K562 (cell line): Measurements from ENCODE around the gene CACNA1I. TPM values are rescaled to one million over a fixed set of nuclear protein-coding genes. Genes with fewer than 3 reads are reported as not detected.

Experiments used
- ATAC-seq: fragments of 200-7000 bp; cut with Tn5 transposase; 3 replicates; pipeline ENCODE4 v1.9.1; 2020; ENCODE audit warnings: moderate library complexity
- BruUV-seq: library from RNA; stranded (reverse); fragments of 400-500 nt; replicated peaks from 2 replicates; lab custom pipeline; 2021; lab: Mats Ljungman, UMichigan
- CTCF ChIA-PET: fragments of 300-600 bp; formaldehyde crosslinking; extraction: SDS; loops from one replicate; lab custom pipeline; 2021; ENCODE audit warnings: low intra/inter-chr PET ratio; lab: Yijun Ruan, JAX
- POLR2A ChIA-PET: fragments of 300-600, 350-650 bp; sonication (Branson Sonifier 250); formaldehyde crosslinking; extraction: SDS; loops from one replicate; lab custom pipeline; 2021; ENCODE audit warnings: antibody characterized with exemption, inconsistent platforms; lab: Yijun Ruan, JAX
- DNase-seq, 4 experiments: peaks; one replicate each; pipeline versions ENCODE4 v3.0.0 to v3.0.0-alpha.2; 2011 to 2018; ENCODE audit warnings: low spot score in 3 of 4, mixed read lengths in 3 of 4; ENCODE audit errors: extremely low read depth in 1 of 4
- FAIRE-seq: peaks from 2 replicates; lab custom pipeline; 2011; peaks lifted over from hg19 to GRCh38; lab: Jason Lieb, UNC
- H2AFZ ChIP-seq: 2 replicates; pipeline ENCODE4 v1.6.0; 2011; ENCODE audit warnings: low read depth, low read length, control low read depth, inconsistent platforms
- H3K27ac ChIP-seq: fragments of 200-600 bp; 3 replicates; pipeline ENCODE4 v1.8.0; 2011; ENCODE audit warnings: low read depth, mild to moderate bottlenecking, control low read depth, inconsistent platforms, low read length, moderate library complexity, mixed read lengths; ENCODE audit errors: extremely low read depth
- H3K27me3 ChIP-seq, 2 experiments: fragments of 300-600 bp in 1 of 2; 2 replicates in 1 of 2; 3 replicates in 1 of 2; pipeline versions ENCODE4 v1.6.0 to v1.8.0; 2011; ENCODE audit warnings: inconsistent platforms in 2 of 2, low read length in 2 of 2, mild to moderate bottlenecking in 1 of 2, mixed read lengths in 1 of 2, moderate library complexity in 1 of 2; ENCODE audit not compliant: control insufficient read depth in 2 of 2, insufficient read depth in 2 of 2
- H3K36me3 ChIP-seq: fragments of 300-600 bp; 3 replicates; pipeline ENCODE4 v1.8.0; 2011; ENCODE audit warnings: mild to moderate bottlenecking, low read length, inconsistent platforms; ENCODE audit not compliant: control insufficient read depth, insufficient read depth
- H3K4me1 ChIP-seq, 2 experiments: fragments of 200-600 bp in 1 of 2; replicated peaks in 1 of 2; 2 replicates in 1 of 2; 3 replicates in 1 of 2; pipeline versions ENCODE4 v1.5.1 to v1.8.0; 2011; ENCODE audit warnings: inconsistent platforms in 2 of 2, low read length in 2 of 2, mild to moderate bottlenecking in 1 of 2, mixed read lengths in 1 of 2, moderate library complexity in 1 of 2; ENCODE audit not compliant: control insufficient read depth in 2 of 2, insufficient read depth in 2 of 2
- H3K4me2 ChIP-seq: 2 replicates; pipeline ENCODE4 v1.6.1; 2011; ENCODE audit warnings: low read length, control low read depth, inconsistent platforms, mixed read lengths; ENCODE audit not compliant: insufficient read depth
- H3K4me3 ChIP-seq: fragments of 200-600 bp; sonication (generic), shearing (Covaris generic); 2 replicates; pipeline ENCODE4 v1.5.1; 2016; ENCODE audit warnings: control low read depth, inconsistent platforms
- H3K79me2 ChIP-seq: fragments of 200-600 bp; 3 replicates; pipeline ENCODE4 v1.8.0; 2011; ENCODE audit warnings: low read length, inconsistent platforms; ENCODE audit not compliant: control insufficient read depth, insufficient read depth
- H3K9ac ChIP-seq, 2 experiments: 2 replicates each; pipeline versions ENCODE4 v1.6.0 to v1.6.1; 2011; ENCODE audit warnings: low read depth in 2 of 2, low read length in 2 of 2, control low read depth in 1 of 2, inconsistent platforms in 1 of 2, mild to moderate bottlenecking in 1 of 2, mixed read lengths in 1 of 2; ENCODE audit not compliant: insufficient read depth in 1 of 2
- H3K9me1 ChIP-seq: one replicate; pipeline ENCODE4 v1.6.0; 2011; ENCODE audit warnings: inconsistent platforms, mild to moderate bottlenecking, low read length, moderate library complexity; ENCODE audit not compliant: control insufficient read depth, insufficient read depth
- H3K9me3 ChIP-seq: replicated peaks from 2 replicates; pipeline ENCODE4 v1.5.1; 2011; ENCODE audit warnings: low read depth, low read length, inconsistent platforms; ENCODE audit not compliant: control insufficient read depth, insufficient read depth
- H4K20me1 ChIP-seq: replicated peaks from 2 replicates; pipeline ENCODE4 v1.6.1; 2011; ENCODE audit warnings: low read length, inconsistent platforms, mixed read lengths; ENCODE audit not compliant: control insufficient read depth, insufficient read depth
- HNRNPK ChIP-seq: fragments of 200-400 bp; formaldehyde crosslinking; IDR thresholded peaks from one replicate; pipeline ENCODE4 v1.6.1; 2018; ENCODE audit warnings: mild to moderate bottlenecking, low read depth, low read length; ENCODE audit not compliant: poor library complexity, severe bottlenecking
- TAL1 ChIP-seq: fragments of 450-650 bp; IDR thresholded peaks from 2 replicates; pipeline ENCODE4 v1.6.1; 2016; ENCODE audit warnings: mild to moderate bottlenecking
- WHSC1 ChIP-seq: IDR thresholded peaks from one replicate; pipeline ENCODE4 v1.6.1; 2012; ENCODE audit warnings: low read length, control low read depth, inconsistent platforms
- ZBTB33 ChIP-seq: sonication (generic); formaldehyde crosslinking; IDR thresholded peaks from 2 replicates; pipeline ENCODE4 v1.8.1; 2023; ENCODE audit warnings: mild to moderate bottlenecking, missing genetic modification reagents
- ZNF121 ChIP-seq: sonication (generic); formaldehyde crosslinking; conservative IDR thresholded peaks from 2 replicates; pipeline ENCODE4 v1.8.0; 2022; ENCODE audit warnings: missing genetic modification reagents
- ZNF717 ChIP-seq: fragments of 250-450 bp; sonication (Bioruptor Pico); IDR thresholded peaks from 2 replicates; pipeline ENCODE4 v1.5.0; 2021
- WGBS: fragments of 100-300 bp; shearing (Covaris generic); methylation state at CpG from one replicate; pipeline ENCODE4 v1.1.6; 2016; ENCODE audit warnings: low coverage, mixed read lengths; ENCODE audit not compliant: insufficient coverage; ENCODE audit errors: missing lambda C conversion rate; 5-methylcytosine and 5-hydroxymethylcytosine counted together
- in situ Hi-C: fragments of 300-500 bp; cut with MboI; formaldehyde crosslinking; loops from 4 replicates; pipeline ENCODE4 v1.15.0; 2018; ENCODE audit warnings: inconsistent platforms, mixed read lengths
- intact Hi-C: fragments of 100-400 bp; cut with micrococcal nuclease; formaldehyde crosslinking; loops from 2 replicates; pipeline ENCODE4 v1.14.2; 2022
- polyA plus RNA-seq, 8 experiments: library from polyadenylated mRNA; depleted of rRNA in 4 of 8; stranded (reverse) in 5 of 8; unstranded in 3 of 8; fragments of >200 nt; fragmentation: Nextera tagmentation in 2 of 8; fragmentation: Illumina TruSeq in 1 of 8; extraction: Ambion mirVana in 2 of 8; extraction: Trizol in 1 of 8; gene quantifications; 2 replicates each; pipeline versions ENCODE4 v1.2.1 to v1.2.3, GENCODE V29; 2011 to 2014; ENCODE audit warnings: inconsistent platforms in 1 of 8, missing spikeins in 1 of 8
- total RNA-seq, 7 experiments: library from RNA; depleted of rRNA in 6 of 7; stranded (reverse); fragments of >200 nt in 6 of 7; fragmentation: Illumina TruSeq in 2 of 7; extraction: Trizol in 2 of 7; gene quantifications; 2 replicates each; pipeline versions ENCODE4 v1.2.1 to v1.2.3, GENCODE V29; 2011 to 2021; ENCODE audit warnings: low replicate concordance in 1 of 7

CACNA1I gene
- total and polyA plus RNA-seq, 9 of the 15 experiments (the other 6 are each of a cell fraction or from before 2014, with no cell fraction given) = 0.01 to 0.79 (median 0.32) TPM; not detected in 1

DNA sequence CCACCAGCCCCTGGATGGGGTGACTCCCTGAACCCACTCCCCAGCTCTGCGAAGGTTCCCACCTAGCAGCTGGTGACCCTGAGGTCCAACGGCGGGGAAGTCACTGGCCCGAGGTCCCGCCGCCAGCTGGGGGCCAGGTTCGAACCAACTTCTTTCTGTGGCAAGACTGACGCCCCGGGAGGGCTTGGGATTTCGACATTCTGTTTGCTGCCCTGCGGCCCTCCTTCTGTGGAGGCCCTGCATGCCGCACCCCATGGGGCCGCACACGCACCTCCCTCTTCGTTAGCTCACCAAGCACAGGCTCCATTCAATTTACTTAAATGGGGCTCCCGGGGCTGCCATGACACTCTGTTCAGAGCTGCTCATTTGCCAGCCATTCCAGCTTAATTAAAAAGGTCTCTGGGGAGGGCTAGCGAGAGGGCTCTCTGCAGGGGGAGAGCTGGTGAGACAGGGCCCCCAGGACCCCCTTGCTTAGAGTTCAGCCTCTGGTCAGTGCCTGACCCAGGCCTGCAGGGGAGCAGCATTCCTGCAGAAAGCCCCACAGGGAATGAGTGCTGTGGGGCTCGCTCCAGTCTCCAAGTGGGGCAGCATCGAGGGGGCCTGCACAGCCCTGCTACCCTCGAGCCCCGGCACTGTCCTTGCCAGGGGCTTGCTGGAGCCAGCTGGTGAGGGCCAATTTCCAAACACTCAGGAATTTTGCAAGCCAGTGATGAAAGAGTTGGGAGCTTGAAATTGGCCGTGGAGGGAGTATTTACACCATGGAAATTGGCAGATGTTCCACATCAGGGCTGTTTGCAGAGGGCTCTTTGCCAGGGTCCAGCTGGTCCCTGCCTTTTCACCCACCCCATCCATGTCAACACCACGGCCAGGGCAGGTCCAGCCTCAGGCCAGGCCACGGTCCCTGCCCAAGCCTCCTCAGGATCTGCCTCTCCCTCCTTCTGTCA is 80.8 kb downstream of the CACNA1I start:
- ATAC-seq = no peak
- H3K4me1 ChIP-seq = peaks cover 8 to 37% of the 10 kb centered on the region in 2 experiments; a peak in 4 of 5 replicates

More for the DNA sequence above, 80.8 kb downstream of the CACNA1I start:
- Histone ChIP-seq H3K9me1 (no peaks in the 10 kb centered on the region), H3K9ac (no peak overlapping the region), H3K27ac (no peak overlapping the region)
- TF ChIP-seq ZNF717 (no peak), ZNF121 (CRISPR knock-in tag) (no peak), TAL1 (no peak), WHSC1 (no peak), HNRNPK (no peak), ZBTB33 (CRISPR knock-in tag) (peak; percentile 66; the same call in 1 of the 2 replicates)
- TF ChIP-seq, all 486 proteins: peak for 1
- H3K79me2 ChIP-seq = no peaks in the 10 kb centered on the region
- in situ Hi-C loops = no loop called here
- no TSS peak for BruUV-seq
- H3K4me2 ChIP-seq = no peak overlapping the region
- no peaks in the 10 kb centered on the region for H3K9me3 ChIP-seq
- FAIRE-seq = no peak
- H3K27me3 ChIP-seq = no peaks in the 10 kb centered on the region
- intact Hi-C loops = no loop called here
- no peak overlapping the region for H3K4me3 ChIP-seq
- POLR2A ChIA-PET = interaction anchor here (0.7 kb wide), 1 partner anchor 18 kb away, joined by 5 read pairs; no protein-coding TSS in a partner anchor
- no peaks in the 10 kb centered on the region for H4K20me1 ChIP-seq
- CTCF ChIA-PET = no interaction called here
- 58% methylated on average over 16 of the region's 24 CpGs for WGBS
- H2AFZ ChIP-seq = no peak overlapping the region
- no peak for DNase-seq
- H3K36me3 ChIP-seq = no peaks in the 10 kb centered on the region
